ENCODE data around the gene FGA.

The FGA gene

DNA sequence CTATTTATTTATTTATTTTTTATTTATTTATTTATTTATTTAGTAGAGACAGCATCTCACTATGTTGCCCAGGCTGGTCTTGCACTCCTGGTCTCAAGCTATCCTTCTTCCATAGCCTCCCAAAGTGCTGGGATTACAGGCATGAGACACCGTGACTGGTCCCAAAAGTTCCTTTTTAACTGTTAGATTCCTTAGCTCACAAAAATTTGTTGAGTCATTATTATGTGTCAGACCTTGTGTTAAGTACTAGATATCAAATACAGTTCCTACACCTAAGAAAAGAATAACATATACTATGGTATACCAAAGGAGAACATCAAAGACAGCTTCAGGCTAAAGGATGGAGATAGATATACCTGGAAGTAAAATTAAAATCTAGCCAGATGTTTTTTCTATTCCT is 11.6 kb downstream of the FGA start:
- DNase-seq, result no peak

DNA sequence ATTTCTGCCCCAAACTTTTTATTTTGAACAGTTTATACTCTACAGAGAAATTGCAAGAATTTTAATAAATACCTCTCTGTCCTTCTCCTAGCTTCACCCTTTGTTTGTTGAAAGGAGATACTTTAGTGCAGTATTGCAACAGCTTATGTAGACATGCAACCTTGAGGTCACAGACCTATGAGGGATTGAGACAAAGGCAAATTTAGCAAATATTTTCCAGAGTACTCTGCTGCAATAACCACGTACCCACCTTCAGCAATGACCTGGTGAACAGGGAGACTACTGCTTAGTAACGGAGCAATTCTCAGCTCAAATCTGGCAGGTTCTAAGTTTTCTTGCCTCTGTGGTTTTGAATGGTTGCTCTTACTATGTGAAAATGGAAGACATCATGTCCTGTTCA is 13.2 kb downstream of the FGA start:
- no peak for DNase-seq

DNA sequence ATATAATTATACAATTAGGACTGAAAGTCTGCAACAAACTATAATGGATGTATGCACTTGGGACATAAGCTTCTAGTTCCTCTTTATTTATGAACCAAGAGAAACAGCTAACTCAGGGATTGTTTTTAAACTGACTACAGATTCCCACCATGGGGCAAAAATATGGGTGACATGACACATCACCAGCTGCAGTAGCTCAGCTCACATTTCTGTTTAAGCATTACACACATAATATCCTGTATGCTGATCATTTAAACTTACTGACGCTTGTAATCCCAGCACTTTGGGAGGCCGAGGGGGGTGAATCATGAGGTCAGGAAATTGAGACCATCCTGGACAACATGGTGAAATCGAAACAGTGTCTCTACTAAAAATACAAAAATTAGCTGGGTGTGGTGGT is 16.2 kb downstream of the FGA start:
- no peak for DNase-seq

DNA sequence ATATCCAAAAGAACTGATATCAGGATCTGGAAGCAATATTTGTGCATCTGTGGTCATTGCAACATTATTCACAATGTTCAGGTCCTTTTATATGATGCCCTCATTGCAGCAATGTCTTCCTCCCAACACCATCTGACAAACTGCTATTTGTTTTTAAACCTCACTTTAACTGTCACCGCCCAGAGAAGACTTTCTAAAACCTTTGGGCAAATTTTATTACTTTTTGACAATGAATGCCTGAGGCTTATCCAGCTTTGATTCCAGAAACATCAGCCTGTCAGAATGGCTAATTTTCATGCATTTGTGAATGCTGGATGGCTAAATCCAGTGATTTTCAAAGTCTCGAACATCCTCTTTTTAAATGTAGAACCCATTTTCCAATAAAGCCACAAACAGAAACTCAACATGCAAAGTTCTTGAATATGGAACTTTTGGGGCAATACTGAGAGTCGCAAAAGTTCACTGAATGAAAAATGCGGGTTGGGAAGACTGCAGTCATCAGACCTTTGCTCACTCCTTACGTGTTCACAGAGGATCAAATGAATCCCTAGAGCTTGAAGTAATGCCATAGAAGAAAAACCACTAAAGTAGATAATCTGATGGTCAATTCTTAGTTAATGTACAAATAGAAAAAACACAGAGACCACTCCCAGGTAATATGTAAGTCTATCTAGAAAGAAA is 17.2 kb downstream of the FGA start:
- no peak for DNase-seq

DNA sequence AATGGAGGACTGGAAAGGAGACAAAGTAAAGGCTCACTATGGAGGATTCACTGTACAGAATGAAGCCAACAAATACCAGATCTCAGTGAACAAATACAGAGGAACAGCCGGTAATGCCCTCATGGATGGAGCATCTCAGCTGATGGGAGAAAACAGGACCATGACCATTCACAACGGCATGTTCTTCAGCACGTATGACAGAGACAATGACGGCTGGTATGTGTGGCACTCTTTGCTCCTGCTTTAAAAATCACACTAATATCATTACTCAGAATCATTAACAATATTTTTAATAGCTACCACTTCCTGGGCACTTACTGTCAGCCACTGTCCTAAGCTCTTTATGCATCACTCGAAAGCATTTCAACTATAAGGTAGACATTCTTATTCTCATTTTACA is 21.0 kb downstream of the FGA start:
- DNase-seq, result no peak

DNA sequence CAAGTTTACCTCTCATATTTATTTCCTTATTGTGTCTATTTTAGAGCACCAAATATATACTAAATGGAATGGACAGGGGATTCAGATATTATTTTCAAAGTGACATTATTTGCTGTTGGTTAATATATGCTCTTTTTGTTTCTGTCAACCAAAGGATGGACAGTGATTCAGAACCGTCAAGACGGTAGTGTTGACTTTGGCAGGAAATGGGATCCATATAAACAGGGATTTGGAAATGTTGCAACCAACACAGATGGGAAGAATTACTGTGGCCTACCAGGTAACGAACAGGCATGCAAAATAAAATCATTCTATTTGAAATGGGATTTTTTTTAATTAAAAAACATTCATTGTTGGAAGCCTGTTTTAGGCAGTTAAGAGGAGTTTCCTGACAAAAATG is 21.5 kb downstream of the FGA start:
- DNase-seq, result no peak

DNA sequence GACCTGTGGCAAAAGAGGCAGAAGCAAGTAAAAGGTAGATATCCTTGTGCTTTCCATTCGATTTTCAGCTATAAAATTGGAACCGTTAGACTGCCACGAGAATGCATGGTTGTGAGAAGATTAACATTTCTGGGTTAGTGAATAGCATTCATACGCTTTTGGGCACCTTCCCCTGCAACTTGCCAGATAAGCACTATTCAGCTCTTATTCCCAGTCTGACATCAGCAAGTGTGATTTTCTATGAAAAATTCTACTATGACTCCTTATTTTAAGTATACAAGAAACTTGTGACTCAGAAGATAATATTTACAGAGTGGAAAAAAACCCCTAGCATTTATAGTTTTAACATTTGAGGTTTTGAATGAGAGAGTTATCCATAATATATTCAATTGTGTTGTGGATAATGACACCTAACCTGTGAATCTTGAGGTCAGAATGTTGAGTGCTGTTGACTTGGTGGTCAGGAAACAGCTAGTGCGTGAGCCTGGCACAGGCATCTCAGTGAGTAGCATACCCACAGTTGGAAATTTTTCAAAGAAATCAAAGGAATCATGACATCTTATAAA is 23.8 kb downstream of the FGA start:
- DNase-seq, result no peak

DNA sequence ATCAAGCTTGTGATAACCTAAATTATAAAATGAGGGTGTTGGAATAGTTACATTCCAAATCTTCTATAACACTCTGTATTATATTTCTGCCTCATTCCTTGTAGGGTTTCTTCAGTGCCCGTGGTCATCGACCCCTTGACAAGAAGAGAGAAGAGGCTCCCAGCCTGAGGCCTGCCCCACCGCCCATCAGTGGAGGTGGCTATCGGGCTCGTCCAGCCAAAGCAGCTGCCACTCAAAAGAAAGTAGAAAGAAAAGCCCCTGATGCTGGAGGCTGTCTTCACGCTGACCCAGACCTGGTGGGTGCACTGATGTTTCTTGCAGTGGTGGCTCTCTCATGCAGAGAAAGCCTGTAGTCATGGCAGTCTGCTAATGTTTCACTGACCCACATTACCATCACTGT is 24.8 kb downstream of the FGA start:
- no peak for DNase-seq

DNA sequence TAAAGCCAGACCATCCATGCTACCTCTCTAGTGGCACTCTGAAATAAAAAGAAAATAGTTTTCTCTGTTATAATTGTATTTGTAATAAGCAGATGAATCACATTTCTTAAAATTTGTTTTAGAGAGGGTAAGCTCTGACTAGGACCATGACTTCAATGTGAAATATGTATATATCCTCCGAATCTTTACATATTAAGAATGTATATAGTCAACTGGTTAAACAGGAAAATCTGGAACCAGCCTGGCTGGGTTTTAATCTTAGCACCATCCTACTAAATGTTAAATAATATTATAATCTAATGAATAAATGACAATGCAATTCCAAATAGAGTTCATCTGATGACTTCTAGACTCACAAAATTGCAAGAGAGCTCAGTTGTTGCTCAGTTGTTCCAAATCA is 26.2 kb downstream of the FGA start:
- DNase-seq, result no peak

DNA sequence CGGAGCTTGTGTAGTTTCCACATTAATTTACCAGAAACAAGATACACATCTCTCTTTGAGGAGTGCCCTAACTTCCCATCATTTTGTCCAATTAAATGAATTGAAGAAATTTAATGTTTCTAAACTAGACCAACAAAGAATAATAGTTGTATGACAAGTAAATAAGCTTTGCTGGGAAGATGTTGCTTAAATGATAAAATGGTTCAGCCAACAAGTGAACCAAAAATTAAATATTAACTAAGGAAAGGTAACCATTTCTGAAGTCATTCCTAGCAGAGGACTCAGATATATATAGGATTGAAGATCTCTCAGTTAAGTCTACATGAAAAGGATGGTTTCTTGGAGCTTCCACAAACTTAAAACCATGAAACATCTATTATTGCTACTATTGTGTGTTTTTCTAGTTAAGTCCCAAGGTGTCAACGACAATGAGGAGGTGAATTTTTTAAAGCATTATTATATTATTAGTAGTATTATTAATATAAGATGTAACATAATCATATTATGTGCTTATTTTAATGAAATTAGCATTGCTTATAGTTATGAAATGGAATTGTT is 27.8 kb downstream of the FGA start, which contains the start of gene FGB:
Gene FGB (plus strand): TSS at position 315 of the 558 bp plus-strand sequence. CDS start 8 bp downstream, at position 323.
- no peak for DNase-seq

DNA sequence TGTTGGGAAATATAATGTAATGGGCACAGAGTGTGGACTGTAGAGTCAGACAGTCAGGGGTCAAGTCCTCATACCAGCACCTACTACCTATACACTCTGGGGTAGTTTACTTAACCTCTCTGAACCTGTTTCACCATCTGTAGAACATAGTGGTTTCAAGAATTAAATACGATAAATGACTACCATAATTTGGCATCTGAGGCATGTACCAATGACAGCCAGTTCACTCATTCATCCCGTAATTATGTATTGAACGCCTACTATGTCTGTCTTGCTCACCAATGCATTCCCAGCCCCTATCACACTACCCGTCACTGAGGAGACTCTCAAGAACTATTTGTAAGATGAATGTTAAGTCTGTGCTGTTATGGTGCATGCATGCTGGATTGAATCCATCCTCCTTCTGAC is 29.7 kb downstream of the FGA start:
- no peak for DNase-seq

DNA sequence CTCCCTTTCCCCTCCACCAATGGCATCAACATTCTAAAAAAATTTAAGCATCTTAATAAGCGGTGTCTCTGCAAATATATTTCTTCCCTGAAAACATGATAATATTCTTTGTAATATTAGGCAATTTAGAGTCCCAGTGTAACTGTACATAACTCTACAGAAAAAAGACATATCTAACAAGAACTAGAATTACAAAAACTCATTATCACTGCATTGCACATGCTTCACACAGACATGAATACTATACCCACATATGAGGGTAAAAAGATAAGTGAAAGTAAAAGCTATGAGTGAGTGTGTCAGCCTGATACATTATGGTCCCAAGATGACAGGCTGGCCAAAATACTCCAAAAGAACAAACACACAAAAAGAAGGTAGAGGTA is 30.1 kb downstream of the FGA start:
- DNase-seq, result no peak

DNA sequence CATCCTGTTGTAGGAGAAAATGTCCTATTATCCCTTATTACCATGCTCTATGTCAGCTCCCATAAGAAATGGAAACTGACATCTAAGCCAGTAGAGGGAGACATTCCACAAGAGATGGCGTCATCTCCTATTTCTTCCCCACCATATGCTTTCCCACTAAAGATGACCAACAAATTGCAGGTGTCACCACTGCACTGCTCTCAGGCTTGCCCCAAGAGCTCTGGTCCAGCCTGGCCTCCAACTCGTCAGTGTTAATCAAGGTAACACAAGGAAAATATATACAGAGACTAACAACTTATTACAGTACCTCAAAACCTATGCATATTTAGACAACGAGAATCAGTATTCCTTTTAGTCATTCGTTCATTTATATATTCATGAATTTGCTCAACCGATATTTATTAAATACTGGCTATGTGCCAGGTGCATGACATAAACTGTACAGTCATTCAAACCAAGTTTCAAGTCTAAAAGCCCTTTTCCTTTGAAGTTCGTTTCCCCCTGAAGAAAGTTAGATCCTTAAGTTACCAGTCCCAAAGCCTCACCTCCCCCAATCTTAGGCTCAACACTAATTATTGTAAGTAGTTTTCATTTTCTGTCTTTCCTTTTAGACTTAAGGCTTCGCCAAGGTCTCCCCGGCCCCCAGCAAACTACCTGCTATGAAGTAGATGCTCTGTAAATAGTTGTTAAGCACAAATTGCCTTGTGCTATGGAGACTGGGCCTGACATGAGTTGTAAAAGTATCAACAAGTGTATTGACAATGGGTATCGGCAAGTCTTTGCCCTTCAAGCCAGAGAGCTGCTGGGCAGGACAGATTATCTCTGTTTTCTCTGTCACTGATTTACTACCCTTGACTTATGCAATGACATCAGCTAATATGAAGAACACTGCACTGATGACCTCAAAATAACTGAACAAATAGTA is 30.8 kb downstream of the FGA start:
- no peak for DNase-seq

DNA sequence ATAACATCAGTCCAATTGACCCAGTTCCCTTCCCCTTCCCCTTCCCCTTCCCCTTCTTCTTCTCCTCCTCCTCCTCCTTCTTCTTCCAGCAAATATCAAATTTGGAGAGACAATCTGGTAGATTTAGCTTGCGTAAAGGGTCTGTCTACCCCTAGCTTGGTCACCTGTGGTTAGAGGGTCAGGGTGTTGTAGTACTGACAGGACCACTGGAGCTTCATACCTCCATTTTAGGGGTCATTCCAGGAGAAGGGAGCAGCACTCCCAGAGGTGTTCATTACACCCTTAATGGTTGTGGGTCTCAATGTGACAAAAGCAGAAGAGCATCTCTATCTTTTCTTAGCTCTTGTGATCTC is 31.4 kb downstream of the FGA start:
- no peak for DNase-seq

DNA sequence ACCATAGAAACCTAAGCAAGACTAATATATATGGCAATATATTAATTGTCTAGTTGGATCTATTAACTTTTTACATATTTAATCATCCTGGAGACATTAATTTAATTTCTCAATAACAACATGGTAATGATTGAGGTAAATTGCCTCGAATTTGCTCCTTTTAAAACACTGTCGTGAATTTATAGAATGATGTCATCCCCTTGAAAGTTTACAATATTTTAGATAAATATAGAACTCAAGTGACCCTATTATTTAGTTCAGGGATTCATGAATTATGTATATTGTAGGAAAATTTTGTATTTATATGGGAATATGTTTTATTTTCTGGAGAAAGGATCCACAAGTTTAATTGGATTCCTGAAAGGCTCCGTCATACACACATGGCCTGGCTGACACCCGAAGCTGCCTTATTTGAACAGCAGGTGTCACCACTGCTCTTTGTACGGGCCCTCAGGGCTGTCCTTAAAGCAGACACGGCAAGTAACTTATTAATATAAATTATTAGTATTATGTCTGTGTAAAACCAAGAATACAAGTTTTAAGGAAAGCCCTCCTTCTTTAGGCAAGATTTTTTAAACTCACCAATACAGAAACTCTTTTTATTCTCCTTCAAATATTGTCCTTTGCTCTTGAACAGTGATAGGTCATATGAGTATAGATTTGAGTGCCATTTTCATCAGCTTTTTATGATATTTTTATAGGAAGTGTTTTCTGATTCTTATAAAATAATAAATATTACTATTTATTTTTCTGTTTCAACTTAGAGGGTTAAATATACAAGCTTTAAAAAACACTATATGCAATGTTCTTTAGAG is 38.5 kb downstream of the FGA start:
- peak; percentile 26 for DNase-seq

DNA sequence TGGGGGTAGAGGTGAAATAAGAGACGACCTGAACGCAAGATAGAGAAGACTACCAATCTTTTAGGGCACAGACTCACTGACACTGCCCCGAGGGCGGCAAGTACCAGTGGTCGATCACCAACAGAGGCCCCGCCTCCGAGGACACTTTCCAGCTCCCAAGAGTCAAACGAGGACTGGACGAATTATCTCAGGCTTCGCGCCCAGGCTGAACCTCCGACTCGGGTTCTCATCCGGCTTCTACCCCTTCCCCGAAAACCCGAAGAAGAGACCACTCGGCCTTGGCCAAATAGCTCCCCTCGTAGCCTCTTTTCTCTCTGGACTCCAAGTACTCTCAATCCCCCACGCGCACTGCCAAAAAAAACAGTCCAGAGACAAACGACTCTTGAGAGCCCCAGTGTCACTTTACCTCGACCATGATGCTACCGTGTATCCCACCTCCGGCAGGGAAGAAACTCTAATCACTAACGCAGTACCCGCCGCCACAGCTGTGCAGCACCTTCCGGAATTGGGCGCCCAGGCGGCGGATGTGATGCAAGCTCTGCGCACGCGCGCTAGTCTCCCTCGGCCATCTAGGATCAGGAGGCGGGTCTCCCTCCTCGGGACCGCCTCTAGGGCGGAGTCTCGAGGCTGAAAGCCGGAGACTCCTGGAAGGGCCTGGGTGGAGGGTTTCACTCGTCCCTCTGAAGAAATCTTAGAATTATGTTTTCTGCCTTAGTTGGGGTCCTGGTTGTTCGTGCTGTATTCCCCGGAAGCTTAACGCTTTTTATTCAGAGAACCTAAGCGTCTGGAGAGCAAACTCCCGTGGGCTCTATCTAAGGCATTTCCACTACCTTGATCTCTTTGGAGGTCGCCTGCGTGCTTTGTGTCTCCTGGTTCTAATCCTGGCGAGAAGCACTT is 40.4 kb downstream of the FGA start, which contains the start of gene PLRG1:
Gene PLRG1 (minus strand): TSS at position 507 of the 897 bp plus-strand sequence. CDS start 92 bp downstream, at position 415.
- DNase-seq, result peak; percentile 78

DNA sequence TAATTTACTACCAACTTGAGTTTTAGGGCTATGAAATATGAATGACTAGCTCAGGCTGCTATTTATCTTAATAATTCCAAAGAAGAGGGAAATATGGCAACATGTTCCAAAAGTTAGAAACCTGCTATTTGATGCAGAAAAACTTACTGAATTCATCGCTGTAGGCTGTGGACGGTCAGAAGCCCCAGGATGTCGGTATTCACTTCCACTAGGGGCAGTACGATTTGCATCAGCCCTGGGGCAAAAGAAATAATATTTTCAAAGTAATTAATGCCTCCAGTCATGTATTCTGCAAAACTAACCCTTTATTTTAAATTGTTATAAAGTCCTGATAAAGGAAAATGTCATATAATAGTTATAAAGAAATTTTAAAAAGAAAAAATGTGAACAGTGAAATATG is 44.9 kb downstream of the FGA start:
- DNase-seq, result no peak

DNA sequence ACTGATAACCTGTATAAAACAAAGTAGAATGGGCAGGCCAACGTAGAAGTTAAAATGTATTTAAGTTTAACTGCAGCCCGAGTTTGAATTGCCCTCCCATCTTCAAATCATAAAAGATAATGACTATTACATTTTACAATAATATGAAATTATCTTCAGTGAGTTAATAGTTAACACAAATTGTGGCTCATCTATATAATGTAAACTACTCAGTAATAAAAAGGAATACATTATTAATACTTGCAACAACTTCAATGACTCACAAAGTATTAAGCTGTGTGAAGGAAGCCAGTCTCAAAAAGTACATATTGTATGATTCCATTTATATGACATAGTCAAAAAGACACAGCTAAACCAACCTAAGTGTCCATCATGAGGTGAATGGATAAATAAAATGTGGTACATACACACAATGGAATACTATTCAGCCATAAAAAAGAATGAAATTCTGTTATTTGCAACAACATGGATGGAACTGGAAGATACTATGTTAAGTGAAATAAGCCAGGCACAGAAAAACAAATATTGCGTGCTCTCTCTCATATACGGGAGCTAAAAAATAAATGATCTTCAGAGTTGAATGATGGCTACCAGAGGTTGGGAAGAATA is 48.2 kb downstream of the FGA start:
- no peak for DNase-seq

Measured in GF-D8 (cell line).